DOHH2 (cell line): Measurements from ENCODE around the gene THRSP.

Experiments used
- H3F3A ChIP-seq: fragments of 200-600 bp; sonication (generic), shearing (Covaris generic); 2 replicates; pipeline ENCODE4 v1.6.0; 2016; ENCODE audit warnings: antibody characterized with exemption, mild to moderate bottlenecking; ENCODE audit not compliant: control insufficient read depth, insufficient read depth
- H3K27ac ChIP-seq: fragments of 200-600 bp; sonication (generic); 2 replicates; pipeline ENCODE4 v1.5.1; 2014; ENCODE audit warnings: low read depth, mild to moderate bottlenecking, low read length, moderate library complexity
- H3K27me3 ChIP-seq: fragments of 200-600 bp; sonication (generic); 2 replicates; pipeline ENCODE4 v1.6.1; 2014; ENCODE audit warnings: mild to moderate bottlenecking, low read length, mixed read lengths; ENCODE audit not compliant: control insufficient read depth
- H3K36me3 ChIP-seq: fragments of 200-600 bp; sonication (generic); 2 replicates; pipeline ENCODE4 v1.6.1; 2014; ENCODE audit warnings: mild to moderate bottlenecking, low read length, moderate library complexity, mixed read lengths; ENCODE audit not compliant: control insufficient read depth
- H3K4me1 ChIP-seq: fragments of 200-600 bp; sonication (generic); 2 replicates; pipeline ENCODE4 v1.6.1; 2014; ENCODE audit warnings: mild to moderate bottlenecking, low read length, mixed read lengths; ENCODE audit not compliant: control insufficient read depth
- H3K4me2 ChIP-seq: fragments of 200-600 bp; sonication (generic); 2 replicates; pipeline ENCODE4 v1.6.0; 2014; ENCODE audit warnings: mild to moderate bottlenecking, low read length, moderate library complexity
- H3K4me3 ChIP-seq: fragments of 200-600 bp; sonication (generic); 2 replicates; pipeline ENCODE4 v1.5.1; 2014; ENCODE audit warnings: mild to moderate bottlenecking, low read length, mixed read lengths
- H3K79me2 ChIP-seq: fragments of 200-600 bp; sonication (generic); 2 replicates; pipeline ENCODE4 v1.6.1; 2014; ENCODE audit warnings: mild to moderate bottlenecking, low read length, mixed read lengths; ENCODE audit not compliant: control insufficient read depth
- H3K9me2 ChIP-seq: fragments of 200-600 bp; sonication (generic); replicated peaks from 2 replicates; pipeline ENCODE4 v1.6.1; 2014; ENCODE audit warnings: mild to moderate bottlenecking, low read length, mixed read lengths; ENCODE audit not compliant: control insufficient read depth
- H3K9me3 ChIP-seq: fragments of 200-600 bp; sonication (generic); 2 replicates; pipeline ENCODE4 v1.6.1; 2014; ENCODE audit warnings: antibody characterized with exemption, low read length, mixed read lengths; ENCODE audit not compliant: control insufficient read depth, insufficient read depth
- H4K20me1 ChIP-seq: fragments of 200-600 bp; sonication (generic); 2 replicates; pipeline ENCODE4 v1.6.0; 2014; ENCODE audit warnings: low read depth, mild to moderate bottlenecking, antibody characterized with exemption, low read length, moderate library complexity; ENCODE audit not compliant: control insufficient read depth, insufficient read depth
- CTCF ChIP-seq: fragments of 200-600 bp; sonication (generic); IDR thresholded peaks from one replicate; pipeline ENCODE4 v1.5.1; 2014; ENCODE audit warnings: antibody characterized with exemption, mild to moderate bottlenecking, low read depth, low read length; ENCODE audit not compliant: poor library complexity, severe bottlenecking
- EZH2phosphoT487 ChIP-seq: fragments of 200-600 bp; sonication (generic); IDR thresholded peaks from 2 replicates; pipeline ENCODE4 v1.6.1; 2017; ENCODE audit warnings: borderline replicate concordance, mild to moderate bottlenecking, antibody characterized with exemption, low read length, moderate library complexity, mixed read lengths

THRSP gene

GRCh38 chr11:78110351-78110750 is 46.7 kb downstream of the THRSP start:
- TF ChIP-seq EZH2phosphoT487 (no peak), CTCF (no peak)
- no peaks in the 10 kb centered on the region for H3K9me3 ChIP-seq
- H3K36me3 ChIP-seq: peaks cover 46% of the 10 kb centered on the region
- H4K20me1 ChIP-seq: no peaks in the 10 kb centered on the region
- H3K9me2 ChIP-seq: no peaks in the 10 kb centered on the region
- no peaks in the 10 kb centered on the region for H3K27me3 ChIP-seq
- H3K79me2 ChIP-seq: no peaks in the 10 kb centered on the region
- no peak overlapping the region for H3K4me2 ChIP-seq
- no peaks in the 10 kb centered on the region for H3K4me1 ChIP-seq
- H3K27ac ChIP-seq: no peak overlapping the region
- no peak overlapping the region for H3K4me3 ChIP-seq
- no peaks in the 10 kb centered on the region for H3F3A ChIP-seq

GRCh38 chr11:78110830-78111229 is 47.2 kb downstream of the THRSP start:
- Histone ChIP-seq H3K36me3 (peaks cover 46% of the 10 kb centered on the region), H3K4me2 (no peak overlapping the region), H3K27me3 (no peaks in the 10 kb centered on the region), H3K79me2 (no peaks in the 10 kb centered on the region), H3F3A (no peaks in the 10 kb centered on the region), H3K4me3 (no peak overlapping the region), H3K4me1 (no peaks in the 10 kb centered on the region), H3K9me3 (no peaks in the 10 kb centered on the region), H3K27ac (no peak overlapping the region), H4K20me1 (no peaks in the 10 kb centered on the region), H3K9me2 (no peaks in the 10 kb centered on the region)
- no peak for TF ChIP-seq EZH2phosphoT487
- no peak for TF ChIP-seq CTCF

- Histone ChIP-seq H3K36me3 (peaks cover 46% of the 10 kb centered on the region), H3F3A (no peaks in the 10 kb centered on the region), H3K9me3 (no peaks in the 10 kb centered on the region)
Observed at GRCh38 chr11:78111298-78111697, 47.6 kb downstream of the THRSP start.

More at GRCh38 chr11:78111298-78111697, 47.6 kb downstream of the THRSP start:
- no peaks in the 10 kb centered on the region for H4K20me1 ChIP-seq
- H3K4me3 ChIP-seq: no peak overlapping the region
- H3K79me2 ChIP-seq: no peaks in the 10 kb centered on the region
- H3K27me3 ChIP-seq: no peaks in the 10 kb centered on the region
- H3K27ac ChIP-seq: no peak overlapping the region
- TF ChIP-seq EZH2phosphoT487 (no peak), CTCF (no peak)
- H3K4me1 ChIP-seq: no peaks in the 10 kb centered on the region
- no peaks in the 10 kb centered on the region for H3K9me2 ChIP-seq
- no peak overlapping the region for H3K4me2 ChIP-seq
